PC-3 (cell line): ENCODE data around the gene PCDHAC2. TPM values are rescaled to one million over a fixed set of nuclear protein-coding genes. Genes with fewer than 3 reads are reported as not detected.

Experiments
- ATAC-seq: fragments of 200-7000 bp; cut with Tn5 transposase; 2 replicates; pipeline ENCODE4 v1.9.1; 2020; ENCODE audit warnings: mild to moderate bottlenecking, moderate library complexity
- BruUV-seq: library from RNA; stranded (reverse); fragments of 400-500 nt; replicated peaks from 2 replicates; lab custom pipeline; 2021; lab: Mats Ljungman, UMichigan
- CTCF ChIA-PET: fragments of 300-600 bp; sonication (Branson Sonifier 250); formaldehyde crosslinking; loops from one replicate; lab custom pipeline; 2022; ENCODE audit warnings: antibody characterized with exemption; lab: Charles Lee
- POLR2A ChIA-PET: fragments of 300-600 bp; sonication (Branson Sonifier 250); formaldehyde crosslinking; loops from one replicate; lab custom pipeline; 2022; ENCODE audit warnings: antibody characterized with exemption; ENCODE audit not compliant: unreplicated experiment; lab: Charles Lee
- DNase-seq: peaks from one replicate; pipeline ENCODE4 v3.0.0-alpha.2; 2015
- H2AFZ ChIP-seq: fragments of 300-600 bp; sonication (generic); 2 replicates; pipeline ENCODE4 v1.6.0; 2016; ENCODE audit warnings: antibody characterized with exemption, low read length
- H3F3A ChIP-seq: fragments of 300-600 bp; sonication (generic); one replicate; pipeline ENCODE4 v1.6.0; 2017; ENCODE audit warnings: antibody characterized with exemption, low read length, control low read depth, mild to moderate bottlenecking; ENCODE audit not compliant: unreplicated experiment
- H3K27ac ChIP-seq: fragments of 300-600 bp; sonication (generic); 2 replicates; pipeline ENCODE4 v1.5.1; 2016; ENCODE audit warnings: mild to moderate bottlenecking, low read length
- H3K27me3 ChIP-seq: fragments of 300-600 bp; sonication (generic); 2 replicates; pipeline ENCODE4 v1.6.1; 2016; ENCODE audit warnings: low read length, mixed read lengths
- H3K36me3 ChIP-seq: fragments of 300-600 bp; sonication (generic); 2 replicates; pipeline ENCODE4 v1.6.1; 2016; ENCODE audit warnings: low read depth, mixed run types, low read length, mixed read lengths
- H3K4me1 ChIP-seq: fragments of 300-600 bp; sonication (generic); 2 replicates; pipeline ENCODE4 v1.5.1; 2016; ENCODE audit warnings: low read length; ENCODE audit not compliant: insufficient read depth
- H3K4me2 ChIP-seq: fragments of 300-600 bp; sonication (generic); 2 replicates; pipeline ENCODE4 v1.6.0; 2016; ENCODE audit warnings: low read length
- H3K4me3 ChIP-seq: fragments of 300-600 bp; sonication (generic); 2 replicates; pipeline ENCODE4 v1.5.1; 2016; ENCODE audit warnings: mild to moderate bottlenecking, low read length, mixed read lengths
- H3K79me2 ChIP-seq: fragments of 300-600 bp; sonication (generic); 2 replicates; pipeline ENCODE4 v1.6.1; 2017; ENCODE audit warnings: low read length, mixed read lengths
- H3K9ac ChIP-seq: fragments of 300-600 bp; sonication (generic); 2 replicates; pipeline ENCODE4 v1.6.0; 2016; ENCODE audit warnings: mild to moderate bottlenecking, low read length
- H3K9me2 ChIP-seq: fragments of 300-600 bp; sonication (generic); replicated peaks from 2 replicates; pipeline ENCODE4 v1.6.1; 2016; ENCODE audit warnings: mixed run types, low read length, mixed read lengths
- H3K9me3 ChIP-seq: fragments of 300-600 bp; sonication (generic); 2 replicates; pipeline ENCODE4 v1.6.1; 2016; ENCODE audit warnings: low read length, mixed read lengths
- H4K20me1 ChIP-seq: fragments of 300-600 bp; sonication (generic); 2 replicates; pipeline ENCODE4 v1.6.1; 2016; ENCODE audit warnings: low read length, mixed read lengths
- EZH2 ChIP-seq: fragments of 300-600 bp; sonication (generic); IDR thresholded peaks from one replicate; pipeline ENCODE4 v1.6.1; 2017; ENCODE audit warnings: antibody characterized with exemption, mild to moderate bottlenecking, low read length; ENCODE audit not compliant: unreplicated experiment
- EZH2phosphoT487 ChIP-seq: fragments of 300-600 bp; sonication (generic); IDR thresholded peaks from 2 replicates; pipeline ENCODE4 v1.6.1; 2018; ENCODE audit warnings: mild to moderate bottlenecking, antibody characterized with exemption, low read length, borderline replicate concordance
- intact Hi-C: fragments of 100-400 bp; cut with micrococcal nuclease; formaldehyde crosslinking; loops from 2 replicates; pipeline ENCODE4 v1.9.0; 2023
- total RNA-seq: library from RNA; depleted of rRNA; stranded (reverse); fragments of >200 nt; gene quantifications from 2 replicates; pipeline ENCODE4 v1.2.3, GENCODE V29; 2014
- TF ChIP-seq, protein P1 (sequence below): fragments of 300-600 bp; sonication (generic); conservative IDR thresholded peaks from 2 replicates; pipeline ENCODE4 v1.5.1; 2017; ENCODE audit warnings: antibody characterized with exemption, low read depth, mild to moderate bottlenecking, low read length

PCDHAC2 gene
- total RNA-seq, 1 experiment from 2014 or later = 4.2 TPM

GRCh38 chr5:140978260-140978659, 12.0 kb downstream of the PCDHAC2 start:
- no peak overlapping the region for H3K27ac ChIP-seq
- CTCF ChIA-PET = no interaction called here

DNA sequence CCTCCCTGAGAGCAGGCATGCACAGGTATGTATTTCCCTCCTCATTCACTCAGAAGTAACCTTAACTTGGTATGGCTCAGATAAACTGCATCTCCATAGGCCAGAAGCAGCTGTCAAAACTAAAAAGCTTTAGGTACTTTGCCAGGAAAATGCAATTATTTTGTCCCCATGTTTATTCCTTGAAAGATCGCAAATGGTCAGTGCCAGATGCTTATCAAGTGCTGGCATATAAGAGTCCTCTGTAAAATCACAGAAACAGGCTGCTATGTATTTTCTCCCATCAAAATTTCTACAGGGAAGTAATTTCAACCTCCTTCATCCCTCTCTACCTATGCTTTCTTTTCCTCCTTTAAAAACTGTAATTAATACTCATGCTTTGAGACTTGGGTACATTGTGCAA, 12.7 kb downstream of the PCDHAC2 start:
- POLR2A ChIA-PET = no interaction called here

More at GRCh38 chr5:140978260-140978659, 12.0 kb downstream of the PCDHAC2 start:
- BruUV-seq = no TSS peak
- H3K36me3 ChIP-seq = no peaks in the 10 kb centered on the region
- H3F3A ChIP-seq = no peaks in the 10 kb centered on the region
- POLR2A ChIA-PET = no interaction called here
- H3K27me3 ChIP-seq = no peaks in the 10 kb centered on the region
- no peak overlapping the region for H3K9ac ChIP-seq
- no peaks in the 10 kb centered on the region for H4K20me1 ChIP-seq
- no peak for DNase-seq
- no peak for ATAC-seq
- H2AFZ ChIP-seq = no peak overlapping the region
- no peaks in the 10 kb centered on the region for H3K9me2 ChIP-seq
- no peak overlapping the region for H3K4me2 ChIP-seq
- TF ChIP-seq, protein P1, sequence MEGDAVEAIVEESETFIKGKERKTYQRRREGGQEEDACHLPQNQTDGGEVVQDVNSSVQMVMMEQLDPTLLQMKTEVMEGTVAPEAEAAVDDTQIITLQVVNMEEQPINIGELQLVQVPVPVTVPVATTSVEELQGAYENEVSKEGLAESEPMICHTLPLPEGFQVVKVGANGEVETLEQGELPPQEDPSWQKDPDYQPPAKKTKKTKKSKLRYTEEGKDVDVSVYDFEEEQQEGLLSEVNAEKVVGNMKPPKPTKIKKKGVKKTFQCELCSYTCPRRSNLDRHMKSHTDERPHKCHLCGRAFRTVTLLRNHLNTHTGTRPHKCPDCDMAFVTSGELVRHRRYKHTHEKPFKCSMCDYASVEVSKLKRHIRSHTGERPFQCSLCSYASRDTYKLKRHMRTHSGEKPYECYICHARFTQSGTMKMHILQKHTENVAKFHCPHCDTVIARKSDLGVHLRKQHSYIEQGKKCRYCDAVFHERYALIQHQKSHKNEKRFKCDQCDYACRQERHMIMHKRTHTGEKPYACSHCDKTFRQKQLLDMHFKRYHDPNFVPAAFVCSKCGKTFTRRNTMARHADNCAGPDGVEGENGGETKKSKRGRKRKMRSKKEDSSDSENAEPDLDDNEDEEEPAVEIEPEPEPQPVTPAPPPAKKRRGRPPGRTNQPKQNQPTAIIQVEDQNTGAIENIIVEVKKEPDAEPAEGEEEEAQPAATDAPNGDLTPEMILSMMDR = no peak
- TF ChIP-seq EZH2 (no peak), EZH2phosphoT487 (no peak)
- no peaks in the 10 kb centered on the region for H3K4me1 ChIP-seq
- H3K4me3 ChIP-seq = no peak overlapping the region
- no peaks in the 10 kb centered on the region for H3K9me3 ChIP-seq
- H3K79me2 ChIP-seq = no peaks in the 10 kb centered on the region
- intact Hi-C loops = no loop called here

DNA sequence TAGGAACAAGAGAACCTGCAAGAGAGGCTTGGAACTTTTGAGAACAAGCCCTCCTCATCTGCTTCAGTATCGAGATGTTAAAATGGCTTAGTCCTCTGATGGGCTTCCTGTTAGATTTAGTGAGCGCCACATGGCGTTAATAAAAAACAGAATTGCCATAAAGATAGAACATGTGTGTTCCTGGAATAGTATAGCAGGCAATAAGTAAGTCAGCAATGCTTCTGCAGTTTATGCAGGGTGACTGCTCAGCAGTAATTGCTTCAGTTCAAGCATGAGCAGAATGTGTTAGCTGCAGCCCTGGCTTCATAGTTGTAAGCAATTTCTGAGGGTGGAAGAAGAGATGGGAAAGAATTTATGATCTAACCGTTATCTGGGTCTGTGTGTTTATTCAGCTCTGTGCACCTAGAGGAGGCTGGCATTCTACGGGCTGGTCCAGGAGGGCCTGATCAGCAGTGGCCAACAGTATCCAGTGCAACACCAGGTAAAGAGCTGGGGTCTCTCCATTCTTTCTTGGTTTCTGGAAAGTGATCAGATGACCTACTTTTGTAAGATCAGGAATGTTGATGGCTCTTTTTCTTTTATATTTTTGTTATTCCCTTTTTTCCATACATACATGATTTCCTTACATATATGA, 15.9 kb downstream of the PCDHAC2 start:
- no peak for TF ChIP-seq EZH2
- no peak for TF ChIP-seq EZH2phosphoT487
- TF ChIP-seq, protein P1 = no peak
- Histone ChIP-seq H3K9me3 (no peaks in the 10 kb centered on the region), H3K27ac (no peak overlapping the region), H2AFZ (no peak overlapping the region), H3F3A (no peaks in the 10 kb centered on the region), H3K9ac (no peak overlapping the region), H3K9me2 (no peaks in the 10 kb centered on the region), H3K4me3 (no peak overlapping the region), H3K27me3 (no peaks in the 10 kb centered on the region), H3K4me2 (no peak overlapping the region), H4K20me1 (no peaks in the 10 kb centered on the region), H3K4me1 (no peaks in the 10 kb centered on the region), H3K79me2 (no peaks in the 10 kb centered on the region), H3K36me3 (no peaks in the 10 kb centered on the region)
- ChIA-PET POLR2A (no interaction called here), CTCF (no interaction called here)
- DNase-seq (no peak), ATAC-seq (no peak)
- intact Hi-C loops = no loop called here
- no TSS peak for BruUV-seq

More for the DNA sequence above, 12.7 kb downstream of the PCDHAC2 start:
- Histone ChIP-seq H3F3A (no peaks in the 10 kb centered on the region), H2AFZ (no peak overlapping the region), H3K9me2 (no peaks in the 10 kb centered on the region), H3K4me3 (no peak overlapping the region), H3K9ac (no peak overlapping the region), H3K9me3 (no peaks in the 10 kb centered on the region), H3K79me2 (no peaks in the 10 kb centered on the region), H3K4me1 (no peaks in the 10 kb centered on the region), H4K20me1 (no peaks in the 10 kb centered on the region), H3K36me3 (no peaks in the 10 kb centered on the region), H3K27ac (no peak overlapping the region), H3K27me3 (no peaks in the 10 kb centered on the region), H3K4me2 (no peak overlapping the region)
- ATAC-seq = no peak
- TF ChIP-seq EZH2 (no peak), EZH2phosphoT487 (no peak)
- TF ChIP-seq, protein P1 = no peak
- no peak for DNase-seq
- intact Hi-C loops = no loop called here
- BruUV-seq = no TSS peak
- CTCF ChIA-PET = no interaction called here
